BLaER1 treated with 17β-estradiol and CSF1 and Interleukin-3, amounts not matched to agents 10 nM and 100 nM (cell line): ENCODE measurements around the gene CRYZL1.
"Not testable (repeated sequence)": the region's sequence is repeated elsewhere in the genome, so short reads cannot be mapped to it uniquely, and the experiment has no call there.

Experiments used
- H3K27ac ChIP-seq, 11 experiments: shearing (Covaris generic); formaldehyde crosslinking; 2 replicates each; pipeline ENCODE4 v1.8.1; 2022
- H3K27me3 ChIP-seq, 11 experiments: shearing (Covaris generic); formaldehyde crosslinking; 2 replicates each; pipeline ENCODE4 v1.8.1; 2022
- H3K36me3 ChIP-seq, 11 experiments: shearing (Covaris generic); formaldehyde crosslinking; 2 replicates each; pipeline ENCODE4 v1.8.1; 2022
- H3K4me1 ChIP-seq, 10 experiments: shearing (Covaris generic); formaldehyde crosslinking; 2 replicates each; pipeline ENCODE4 v1.8.1; 2022
- H3K4me2 ChIP-seq, 11 experiments: shearing (Covaris generic); formaldehyde crosslinking; 2 replicates each; pipeline ENCODE4 v1.8.1; 2022
- H3K4me3 ChIP-seq, 10 experiments: shearing (Covaris generic); formaldehyde crosslinking; 2 replicates each; pipeline ENCODE4 v1.8.1; 2022
- H3K9ac ChIP-seq, 11 experiments: shearing (Covaris generic); formaldehyde crosslinking; 2 replicates each; pipeline ENCODE4 v1.8.1; 2022
- H3K9me3 ChIP-seq, 11 experiments: shearing (Covaris generic); formaldehyde crosslinking; replicated peaks in 1 of 11; 2 replicates each; pipeline ENCODE4 v1.8.1; 2022
- H4K20me1 ChIP-seq, 11 experiments: shearing (Covaris generic); formaldehyde crosslinking; 2 replicates each; pipeline ENCODE4 v1.8.1; 2022
- Cebpa-rat ChIP-seq, 11 experiments: shearing (Covaris generic); IDR thresholded peaks; 2 replicates each; pipeline ENCODE4 v1.8.1; 2022

Gene CRYZL1

GRCh38 chr21:33682992-33683627 is 41.6 kb upstream of the CRYZL1 start:
- peaks cover 0 to 62% (median 0%) of the 10 kb centered on the region in 10 experiments; a peak in 5 of 20 replicates for H3K4me1 ChIP-seq
- H3K4me2 ChIP-seq, result peak overlapping the region in 2 of 11 experiments; percentile 39 to 45; a peak in 2 of 22 replicates

DNA sequence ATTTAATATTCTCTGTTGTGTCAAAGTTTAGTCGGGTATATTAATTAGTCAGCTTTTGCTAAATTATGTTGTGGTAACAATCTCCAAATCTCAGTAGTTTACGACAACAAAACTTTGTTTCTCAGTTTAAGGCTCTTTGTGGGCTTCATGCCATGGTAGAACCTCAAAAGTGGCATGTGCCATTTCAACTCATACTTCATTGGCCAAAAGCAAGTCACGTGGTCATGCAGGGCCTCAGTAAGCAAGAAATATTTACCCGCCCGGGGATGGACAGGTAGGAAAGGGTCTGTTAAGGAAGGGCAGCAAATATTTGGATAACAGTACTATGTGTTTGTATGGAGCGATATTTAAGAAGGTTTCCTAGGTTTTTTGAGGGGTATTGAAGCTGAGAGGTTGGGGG is 39.3 kb upstream of the CRYZL1 start:
- no peak for TF ChIP-seq Cebpa-rat (IDR thresholded peaks at IDR 0.05)
- peaks cover 0 to 53% (median 0%) of the 10 kb centered on the region in 10 experiments; a peak in 4 of 20 replicates for H3K4me1 ChIP-seq
- H3K27me3 ChIP-seq, result no peaks in the 10 kb centered on the region

More at GRCh38 chr21:33682992-33683627, 41.6 kb upstream of the CRYZL1 start:
- Histone ChIP-seq H3K4me3 (no peak overlapping the region), H3K27ac (no peak overlapping the region), H3K27me3 (no peaks in the 10 kb centered on the region), H3K9ac (no peak overlapping the region), H4K20me1 (peaks cover 0 to 100% (median 0%) of the 10 kb centered on the region in 11 experiments; a peak in 6 of 22 replicates), H3K9me3 (peaks cover 0 to 8% (median 0%) of the 10 kb centered on the region in 11 experiments; a peak in 1 of 22 replicates), H3K36me3 (peaks cover 0 to 22% (median 0%) of the 10 kb centered on the region in 11 experiments; a peak in 3 of 22 replicates)
- no peak for TF ChIP-seq Cebpa-rat (IDR thresholded peaks at IDR 0.05)

DNA sequence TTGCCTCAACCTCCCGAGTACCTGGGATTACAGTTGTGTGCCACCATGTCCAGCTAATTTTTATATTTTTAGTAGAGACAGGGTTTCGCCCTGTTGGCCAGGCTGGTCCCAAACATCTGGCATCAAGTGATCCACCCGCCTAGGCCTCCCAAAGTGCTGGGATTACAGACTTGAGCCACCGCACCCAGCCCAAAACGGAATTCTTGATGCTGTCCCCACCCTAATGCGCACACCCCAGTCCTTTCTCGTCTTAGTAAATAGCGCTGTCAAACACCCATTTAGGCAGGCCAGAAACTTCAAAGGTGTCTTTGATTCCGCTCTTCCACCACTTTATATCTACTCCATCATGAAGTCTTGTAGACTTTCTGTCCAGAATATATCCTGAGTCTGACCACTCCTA is 35.9 kb upstream of the CRYZL1 start:
- Histone ChIP-seq H4K20me1 (peaks cover 0 to 100% (median 0%) of the 10 kb centered on the region in 11 experiments; a peak in 7 of 22 replicates), H3K27me3 (no peaks in the 10 kb centered on the region), H3K27ac (no peak overlapping the region), H3K9ac (no peak overlapping the region), H3K9me3 (peaks cover 0 to 8% (median 0%) of the 10 kb centered on the region in 11 experiments; a peak in 1 of 22 replicates), H3K4me3 (no peak overlapping the region), H3K4me2 (no peak overlapping the region), H3K36me3 (peaks cover 0 to 45% (median 0%) of the 10 kb centered on the region in 11 experiments; a peak in 4 of 22 replicates), H3K4me1 (peaks cover 0 to 39% (median 0%) of the 10 kb centered on the region in 10 experiments; a peak in 6 of 20 replicates)
- no peak for TF ChIP-seq Cebpa-rat (IDR thresholded peaks at IDR 0.05)

More for the DNA sequence above, 39.3 kb upstream of the CRYZL1 start:
- Histone ChIP-seq H3K4me2 (no peak overlapping the region), H3K9ac (no peak overlapping the region), H3K27ac (no peak overlapping the region), H3K4me3 (no peak overlapping the region), H4K20me1 (peaks cover 0 to 100% (median 0%) of the 10 kb centered on the region in 11 experiments; a peak in 6 of 22 replicates), H3K9me3 (peaks cover 0 to 8% (median 0%) of the 10 kb centered on the region in 11 experiments; a peak in 1 of 22 replicates), H3K36me3 (peaks cover 0 to 39% (median 0%) of the 10 kb centered on the region in 11 experiments; a peak in 4 of 22 replicates)

DNA sequence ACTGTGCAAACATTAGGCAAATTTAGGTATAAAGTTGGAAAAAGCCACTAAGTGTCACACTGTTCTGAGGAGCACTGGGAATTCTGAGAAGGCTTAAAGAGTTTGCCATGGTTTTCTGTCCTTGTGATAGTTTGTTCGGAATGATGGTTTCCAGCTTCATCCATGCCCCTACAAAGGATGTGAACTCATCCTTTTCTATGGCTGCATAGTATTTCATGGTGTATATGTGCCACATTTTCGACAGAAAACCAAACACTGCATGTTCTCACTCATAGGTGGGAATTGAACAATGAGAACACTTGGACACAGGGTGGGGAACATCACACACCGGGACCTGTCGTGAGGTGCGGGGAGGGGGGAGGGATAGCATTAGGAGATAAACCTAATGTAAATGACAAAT is 35.1 kb upstream of the CRYZL1 start:
- peaks cover 0 to 100% (median 0%) of the 10 kb centered on the region in 11 experiments; a peak in 7 of 22 replicates for H4K20me1 ChIP-seq
- H3K4me1 ChIP-seq, result peaks cover 0 to 41% (median 0%) of the 10 kb centered on the region in 10 experiments; a peak in 6 of 20 replicates
- not testable (repeated sequence) for H3K4me3 ChIP-seq, H3K27ac ChIP-seq, H3K4me2 ChIP-seq, H3K9ac ChIP-seq, H3K9me3 ChIP-seq, H3K27me3 ChIP-seq
- H3K36me3 ChIP-seq, result peaks cover 0 to 53% (median 0%) of the 10 kb centered on the region in 11 experiments; a peak in 4 of 22 replicates

GRCh38 chr21:33674226-33674625 is 32.7 kb upstream of the CRYZL1 start:
- Histone ChIP-seq H3K4me3 (no peak overlapping the region), H3K27me3 (no peaks in the 10 kb centered on the region), H4K20me1 (peaks cover 0 to 100% (median 0%) of the 10 kb centered on the region in 11 experiments; a peak in 8 of 22 replicates), H3K4me2 (peak overlapping the region in 1 of 11 experiments; percentile 7; a peak in 1 of 22 replicates), H3K9ac (no peak overlapping the region), H3K36me3 (peaks cover 0 to 50% (median 0%) of the 10 kb centered on the region in 11 experiments; a peak in 6 of 22 replicates), H3K4me1 (peaks cover 0 to 57% (median 0%) of the 10 kb centered on the region in 10 experiments; a peak in 6 of 20 replicates), H3K27ac (no peak overlapping the region), H3K9me3 (no peaks in the 10 kb centered on the region)
- TF ChIP-seq Cebpa-rat (IDR thresholded peaks at IDR 0.05), result no peak

DNA sequence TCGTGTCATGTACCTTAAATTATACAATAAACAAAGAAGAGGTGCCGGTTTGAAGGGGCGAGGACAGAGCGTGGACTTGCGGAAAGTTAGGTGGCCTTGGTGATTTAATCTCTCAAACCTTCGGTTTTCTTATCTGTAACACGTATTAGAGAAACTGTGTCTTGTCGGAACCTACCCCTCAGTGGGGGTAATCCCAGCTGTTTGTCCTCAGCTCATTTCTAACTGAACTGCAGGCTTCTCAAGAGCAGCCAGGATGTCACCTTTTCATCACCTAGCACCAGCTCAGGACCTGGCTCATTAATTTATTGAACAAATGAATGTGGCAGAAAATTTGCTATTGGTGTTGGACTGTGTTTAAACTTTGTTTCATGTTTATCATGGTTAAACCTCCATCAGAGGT is 31.9 kb upstream of the CRYZL1 start:
- Histone ChIP-seq H3K4me1 (peaks cover 0 to 56% (median 0%) of the 10 kb centered on the region in 10 experiments; a peak in 7 of 20 replicates), H3K36me3 (peaks cover 0 to 47% (median 0%) of the 10 kb centered on the region in 11 experiments; a peak in 6 of 22 replicates), H3K4me2 (peak overlapping the region in 2 of 11 experiments; percentile 59 to 67; a peak in 3 of 22 replicates), H4K20me1 (peaks cover 0 to 100% (median 3%) of the 10 kb centered on the region in 11 experiments; a peak in 10 of 22 replicates), H3K27ac (no peak overlapping the region), H3K27me3 (no peaks in the 10 kb centered on the region), H3K4me3 (no peak overlapping the region), H3K9ac (no peak overlapping the region; a peak in 1 of 22 replicates), H3K9me3 (no peaks in the 10 kb centered on the region)
- TF ChIP-seq Cebpa-rat (IDR thresholded peaks at IDR 0.05), result no peak

DNA sequence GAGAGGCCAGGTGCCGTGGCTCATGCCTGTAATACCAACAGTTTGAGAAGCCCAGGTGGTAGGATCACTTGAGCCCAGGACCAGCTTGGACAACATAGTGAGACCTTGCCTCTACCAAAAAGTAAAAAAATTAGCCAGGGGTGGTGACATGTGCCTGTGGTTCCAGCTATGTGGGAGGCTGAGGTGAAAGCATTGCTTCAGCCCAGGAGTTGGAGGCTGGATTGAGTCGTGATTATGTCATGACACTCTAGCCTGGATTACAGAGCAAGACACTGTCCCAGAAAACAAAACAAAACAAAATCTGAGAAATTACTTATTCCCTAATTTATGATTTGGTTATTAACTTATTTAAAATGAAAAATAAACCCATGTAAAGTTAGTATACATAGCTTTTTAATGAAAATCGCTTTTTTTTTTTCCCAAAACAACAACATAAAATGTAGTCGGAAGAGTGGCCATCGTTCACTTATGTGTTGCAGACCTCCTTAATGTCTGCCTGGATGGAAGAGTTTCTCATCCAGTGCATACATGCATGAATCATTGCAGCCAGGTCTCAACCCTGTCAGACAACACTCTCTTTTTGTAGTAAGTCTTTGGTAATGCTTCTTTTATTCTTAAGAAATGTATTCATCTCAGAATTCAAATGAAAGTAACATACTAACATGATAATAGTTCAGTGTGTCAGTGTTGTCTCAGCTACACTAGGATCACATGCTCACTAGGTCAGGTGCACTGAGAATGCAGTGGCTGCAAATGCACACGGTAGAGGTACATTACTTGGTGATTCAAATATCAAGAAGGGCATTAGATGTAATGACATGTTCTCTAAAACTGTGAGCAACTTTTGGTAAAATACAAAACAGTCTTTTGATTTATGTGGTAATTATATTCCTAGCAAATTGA is 28.8 kb upstream of the CRYZL1 start:
- H3K27ac ChIP-seq, result no peak overlapping the region
- no peak overlapping the region for H3K4me3 ChIP-seq
- H3K4me1 ChIP-seq, result peaks cover 0 to 71% (median 0%) of the 10 kb centered on the region in 10 experiments; a peak in 7 of 20 replicates
- TF ChIP-seq Cebpa-rat (IDR thresholded peaks at IDR 0.05), result no peak
- peaks cover 0 to 26% (median 0%) of the 10 kb centered on the region in 11 experiments; a peak in 6 of 22 replicates for H3K36me3 ChIP-seq
- no peak overlapping the region for H3K9ac ChIP-seq
- H3K4me2 ChIP-seq, result peak overlapping the region in 2 of 11 experiments; percentile 31 to 39; a peak in 3 of 22 replicates
- H3K9me3 ChIP-seq, result no peaks in the 10 kb centered on the region
- peaks cover 0 to 100% (median 9%) of the 10 kb centered on the region in 11 experiments; a peak in 10 of 22 replicates for H4K20me1 ChIP-seq
- H3K27me3 ChIP-seq, result no peaks in the 10 kb centered on the region

- peaks cover 0 to 5% (median 0%) of the 10 kb centered on the region in 11 experiments; a peak in 1 of 22 replicates for H3K9me3 ChIP-seq
- H3K4me2 ChIP-seq, result peak overlapping the region in 3 of 11 experiments; percentile 6 to 65 (median 51); a peak in 3 of 22 replicates
- H3K4me1 ChIP-seq, result peaks cover 0 to 61% (median 0%) of the 10 kb centered on the region in 10 experiments; a peak in 7 of 20 replicates
- H3K4me3 ChIP-seq, result no peak overlapping the region
- H3K27me3 ChIP-seq, result no peaks in the 10 kb centered on the region
- no peak overlapping the region for H3K27ac ChIP-seq
- H3K36me3 ChIP-seq, result peaks cover 0 to 36% (median 0%) of the 10 kb centered on the region in 11 experiments; a peak in 6 of 22 replicates
- H4K20me1 ChIP-seq, result peaks cover 0 to 100% (median 9%) of the 10 kb centered on the region in 11 experiments; a peak in 10 of 22 replicates
- H3K9ac ChIP-seq, result no peak overlapping the region
- TF ChIP-seq Cebpa-rat (IDR thresholded peaks at IDR 0.05), result no peak
These were observed 27.1 kb upstream of the CRYZL1 start for GRCh38 chr21:33668620-33669019.
